Omental fat pad (tissue), 4 donors: ENCODE measurements around the gene ASB4. TPM values are rescaled to one million over a fixed set of nuclear protein-coding genes. Genes with fewer than 3 reads are reported as not detected.
A peak's percentile ranks its signal among the peaks of the same experiment; 100 is the strongest.

Experiments used
- ATAC-seq: fragments of 150-250 bp; one replicate; pipeline ENCODE4 v1.9.1; 2016; ENCODE audit warnings: mild to moderate bottlenecking, moderate library complexity; ENCODE audit not compliant: low FRiP score
- DNase-seq: peaks from one replicate; pipeline ENCODE4 v3.0.0-alpha.2; 2019; ENCODE audit warnings: low spot score
- CTCF ChIP-seq, 3 donors: fragments of 450-650 bp; IDR thresholded peaks; one replicate each; pipeline ENCODE4 v1.5.1; 2016 to 2017; ENCODE audit warnings: antibody characterized with exemption in 3 of 3, mild to moderate bottlenecking in 3 of 3, moderate library complexity in 2 of 3
- total RNA-seq, 4 donors: library from RNA; depleted of rRNA; stranded (reverse); fragments of >200 nt; gene quantifications; one replicate each; pipeline ENCODE4 v1.1.0, GENCODE V29; 2016

The ASB4 gene
- total RNA-seq, 4 donors from 2014 or later, result 0.12 to 0.28 TPM; not detected in 2

DNA sequence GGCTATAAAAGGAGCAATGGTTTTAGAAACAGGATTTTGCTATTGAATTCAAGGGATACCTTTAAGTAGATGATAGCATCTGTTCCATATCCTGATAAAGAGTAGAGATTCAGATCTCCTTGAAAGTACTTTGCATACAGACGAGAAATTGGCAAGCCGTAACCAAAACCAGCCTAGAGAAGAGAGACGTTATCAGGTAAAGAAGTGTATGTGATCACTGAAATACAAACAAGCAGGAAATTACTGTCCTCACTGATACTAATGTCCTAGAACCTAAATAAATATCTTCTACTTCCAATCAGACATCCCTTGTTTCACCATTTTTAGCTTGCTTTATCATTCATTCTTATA is 101.2 kb downstream of the ASB4 start:
- TF ChIP-seq CTCF (IDR thresholded peaks at IDR 0.05), result no peak
- no peak for ATAC-seq
- DNase-seq, result no peak

DNA sequence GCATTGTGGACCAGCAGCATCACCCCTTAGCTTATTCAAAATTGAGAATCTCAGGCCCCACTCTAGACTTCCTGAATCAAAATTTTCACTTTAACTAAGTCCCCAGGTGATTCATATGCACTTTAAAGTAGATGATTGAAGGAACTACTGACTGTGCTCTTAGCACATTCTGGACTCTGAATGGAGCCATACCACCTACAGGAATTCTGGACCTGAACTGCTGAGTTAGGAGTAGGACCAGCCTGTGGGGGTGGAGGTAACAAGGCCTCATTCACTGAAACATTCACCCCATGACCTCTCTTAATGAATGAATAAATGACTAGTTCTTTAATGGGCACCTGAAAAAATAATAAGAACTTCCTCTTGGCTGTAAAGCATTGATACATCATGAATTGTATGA is 103.3 kb downstream of the ASB4 start:
- ATAC-seq, result peak; percentile 71
- DNase-seq, result no peak

GRCh38 chr7:95589766-95590165 is 104.0 kb downstream of the ASB4 start:
- no peak for TF ChIP-seq CTCF (IDR thresholded peaks at IDR 0.05)
- ATAC-seq (no peak), DNase-seq (no peak)

More for the DNA sequence above, 103.3 kb downstream of the ASB4 start:
- no peak for TF ChIP-seq CTCF (IDR thresholded peaks at IDR 0.05)

Other genes starting within 250 kb of the ASB4 start
- 1 to 10 TPM in 1 of 4 donors, under 1 TPM in 1, not detected in 2; 0.38 to 2.0 TPM for gene PON1, start 161.4 kb upstream of the ASB4 start, total RNA-seq
- 1 to 10 TPM; 1.3 to 4.3 (median 3.1) TPM for gene PON3, start 89.6 kb upstream of the ASB4 start, total RNA-seq
- 100 to 1,000 TPM in 1 of 4 donors, 10 to 100 TPM in 3; 66.5 to 113 (median 82.2) TPM for gene PON2, start 50.9 kb upstream of the ASB4 start, total RNA-seq
- gene PDK4, start 110.6 kb downstream of the ASB4 start, total RNA-seq, result 100 to 1,000 TPM; 511 to 996 (median 618) TPM